Adrenal gland (tissue), 12 donors: ENCODE results near the gene TRMT2A. TPM values are rescaled to one million over a fixed set of nuclear protein-coding genes. Genes with fewer than 3 reads are reported as not detected.

ENCODE experiments used
- DNase-seq, 7 donors: peaks; one replicate each; pipeline ENCODE4 v3.0.0-alpha.2; 2019 to 2020
- H3K27ac ChIP-seq, 5 donors: fragments of 200-600 bp; sonication (generic) in 4 of 5; 1 replicate in 3 of 5; 2 replicates in 2 of 5; pipeline versions ENCODE4 v1.5.1 to v1.8.0; 2016 to 2020; ENCODE audit warnings: mild to moderate bottlenecking in 1 of 5
- H3K27me3 ChIP-seq: fragments of 200-600 bp; 2 replicates; pipeline ENCODE4 v1.8.0; 2021
- H3K36me3 ChIP-seq, 2 donors: fragments of 200-600 bp; replicated peaks in 1 of 2; 1 replicate in 1 of 2; 2 replicates in 1 of 2; pipeline versions ENCODE4 v1.5.1 to v1.8.0; 2018 to 2022
- H3K4me1 ChIP-seq, 2 donors: fragments of 200-600 bp; replicated peaks in 1 of 2; 1 replicate in 1 of 2; 2 replicates in 1 of 2; pipeline versions ENCODE4 v1.5.1 to v1.8.0; 2018 to 2021
- H3K4me3 ChIP-seq, 4 donors: fragments of 200-600 bp; sonication (generic) in 3 of 4; one replicate each; pipeline ENCODE4 v1.5.1; 2016 to 2018
- H3K9me3 ChIP-seq, 3 donors: fragments of 200-600 bp; sonication (generic) in 1 of 3; replicated peaks in 1 of 3; 1 replicate in 2 of 3; 2 replicates in 1 of 3; pipeline versions ENCODE4 v1.5.1 to v1.8.0; 2016 to 2021
- POLR2A ChIP-seq, 2 donors: fragments of 450-650 bp; IDR thresholded peaks; one replicate each; pipeline ENCODE4 v1.6.1; 2017; ENCODE audit warnings: antibody characterized with exemption in 2 of 2, mild to moderate bottlenecking in 2 of 2, moderate library complexity in 1 of 2
- WGBS, 4 donors: extraction: QIAGEN DNeasy Blood & Tissue Kit in 2 of 4; methylation state at CpG; one replicate each; pipeline versions ENCODE4 v1.1.5 to v1.1.7; 2013 to 2017; 5-methylcytosine and 5-hydroxymethylcytosine counted together
- intact Hi-C, 2 donors: fragments of 100-400 bp; cut with DNase I; formaldehyde crosslinking; loops; one replicate each; pipeline versions ENCODE4 v1.14.1 to v1.15.0; 2022 to 2023
- polyA plus RNA-seq, 3 donors: library from polyadenylated mRNA; stranded (reverse); fragments of 200-250 nt in 2 of 3; fragments of 350-450 nt in 1 of 3; fragmentation: Illumina TruSeq in 1 of 3; extraction: RNeasy Lipid Tissue Mini Kit (QIAGEN cat#74804) in 1 of 3; gene quantifications; one replicate each; pipeline ENCODE4 v1.2.3, GENCODE V29; 2013 to 2014
- total RNA-seq, 9 donors: library from RNA; depleted of rRNA in 4 of 9; stranded (reverse); fragments of >200 nt in 4 of 9; fragments of 120-200 nt in 1 of 9; fragmentation: NEBNext Ultra II Directional in 1 of 9; extraction: Animal tissue kit (Norgen Biotek cat#: 25700) in 1 of 9; gene quantifications; one replicate each; pipeline versions ENCODE4 v1.1.0 to v1.2.4, GENCODE V29; 2013 to 2023
- TF ChIP-seq, protein P1 (sequence below), 6 experiments: fragments of 450-650 bp in 4 of 6; fragments of 200-600 bp in 2 of 6; sonication (generic) in 1 of 6; IDR thresholded peaks; 1 replicate in 5 of 6; 2 replicates in 1 of 6; pipeline versions ENCODE4 v1.5.1 to v1.8.0; 2016 to 2021; ENCODE audit warnings: antibody characterized with exemption in 6 of 6, mild to moderate bottlenecking in 2 of 6, moderate library complexity in 1 of 6
- donor health status: healthy with polysubstance abuse.
- donor health status: Bipolar disorder and iron deficiency.
- donor health status: DM: yes; HTN: yes; CAD: no.
- donor health status: DM: no; HTN: no; CAD: no.
- donor health status: DM: no; HTN: no; CAD: no.
- donor health status: DM: yes; HTN: yes; CAD: no.

TRMT2A gene
- total and polyA plus RNA-seq, 12 donors = 22.4 to 283 (median 66.8) TPM

DNA sequence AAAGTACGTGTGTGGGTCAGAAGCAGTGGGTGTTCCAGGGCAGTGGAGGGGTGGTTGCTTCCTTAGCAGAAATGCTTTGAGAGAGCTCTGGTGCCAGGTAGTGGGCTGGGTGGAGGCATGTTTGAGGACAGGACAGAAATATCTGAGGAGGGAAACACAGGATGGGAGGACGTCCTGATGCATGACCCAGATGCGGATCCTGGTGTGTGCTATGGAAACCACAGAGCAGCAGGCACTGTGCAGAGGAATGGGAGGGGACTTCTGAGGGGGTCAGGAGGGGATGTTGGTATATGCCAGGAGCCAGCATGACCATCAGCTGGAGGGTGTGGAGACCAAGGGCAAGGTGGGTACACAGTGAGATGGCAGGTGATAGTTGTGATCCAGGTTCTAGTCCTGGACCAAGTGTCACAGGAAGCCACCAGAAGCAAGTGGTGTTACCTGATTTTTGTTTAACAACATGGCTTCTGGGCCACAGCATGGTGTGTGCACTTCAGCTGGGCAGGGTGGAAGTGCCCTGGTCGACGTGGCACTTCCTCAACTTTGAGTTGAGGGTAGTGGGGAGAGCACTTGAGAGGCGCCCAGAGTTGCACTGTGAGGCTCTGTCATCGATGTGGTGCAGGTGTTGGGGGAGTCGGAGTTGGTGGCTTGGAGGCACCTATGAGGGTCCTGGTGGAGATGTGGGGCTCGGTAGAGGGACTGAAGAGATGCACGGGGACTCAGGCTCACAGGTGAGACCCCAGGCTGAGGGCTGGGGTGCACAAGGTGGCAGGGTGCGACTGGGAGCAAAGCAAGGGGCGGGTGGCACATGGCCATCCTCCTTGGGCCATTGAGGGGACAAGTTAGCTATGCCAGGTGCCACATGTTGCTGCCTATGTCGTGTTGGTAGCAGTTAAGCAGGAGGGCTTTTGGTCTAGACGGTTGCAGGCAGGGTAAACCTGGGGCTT lies 29.4 kb downstream of the TRMT2A start:
- no peaks in the 10 kb centered on the region for H3K27me3 ChIP-seq
- peaks cover 0 to 70% of the 10 kb centered on the region in 2 donors for H3K36me3 ChIP-seq
- 87 to 92% (median 89%) methylated on average over 13 to 14 of the region's 14 CpGs for WGBS, 4 donors
- no peak overlapping the region for H3K27ac ChIP-seq
- H3K4me1 ChIP-seq = peaks cover 0 to 25% of the 10 kb centered on the region in 2 donors
- no peaks in the 10 kb centered on the region for H3K9me3 ChIP-seq
- DNase-seq = no peak
- TF ChIP-seq, protein P1, sequence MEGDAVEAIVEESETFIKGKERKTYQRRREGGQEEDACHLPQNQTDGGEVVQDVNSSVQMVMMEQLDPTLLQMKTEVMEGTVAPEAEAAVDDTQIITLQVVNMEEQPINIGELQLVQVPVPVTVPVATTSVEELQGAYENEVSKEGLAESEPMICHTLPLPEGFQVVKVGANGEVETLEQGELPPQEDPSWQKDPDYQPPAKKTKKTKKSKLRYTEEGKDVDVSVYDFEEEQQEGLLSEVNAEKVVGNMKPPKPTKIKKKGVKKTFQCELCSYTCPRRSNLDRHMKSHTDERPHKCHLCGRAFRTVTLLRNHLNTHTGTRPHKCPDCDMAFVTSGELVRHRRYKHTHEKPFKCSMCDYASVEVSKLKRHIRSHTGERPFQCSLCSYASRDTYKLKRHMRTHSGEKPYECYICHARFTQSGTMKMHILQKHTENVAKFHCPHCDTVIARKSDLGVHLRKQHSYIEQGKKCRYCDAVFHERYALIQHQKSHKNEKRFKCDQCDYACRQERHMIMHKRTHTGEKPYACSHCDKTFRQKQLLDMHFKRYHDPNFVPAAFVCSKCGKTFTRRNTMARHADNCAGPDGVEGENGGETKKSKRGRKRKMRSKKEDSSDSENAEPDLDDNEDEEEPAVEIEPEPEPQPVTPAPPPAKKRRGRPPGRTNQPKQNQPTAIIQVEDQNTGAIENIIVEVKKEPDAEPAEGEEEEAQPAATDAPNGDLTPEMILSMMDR (IDR thresholded peaks at IDR 0.05) = no peak
- no peak for TF ChIP-seq POLR2A (IDR thresholded peaks at IDR 0.05)
- H3K4me3 ChIP-seq = no peak overlapping the region
- intact Hi-C loops = loop anchor here in 1 of 2 donors (10.0 kb wide), 1 partner anchor 113 kb away; no protein-coding TSS in a partner anchor

DNA sequence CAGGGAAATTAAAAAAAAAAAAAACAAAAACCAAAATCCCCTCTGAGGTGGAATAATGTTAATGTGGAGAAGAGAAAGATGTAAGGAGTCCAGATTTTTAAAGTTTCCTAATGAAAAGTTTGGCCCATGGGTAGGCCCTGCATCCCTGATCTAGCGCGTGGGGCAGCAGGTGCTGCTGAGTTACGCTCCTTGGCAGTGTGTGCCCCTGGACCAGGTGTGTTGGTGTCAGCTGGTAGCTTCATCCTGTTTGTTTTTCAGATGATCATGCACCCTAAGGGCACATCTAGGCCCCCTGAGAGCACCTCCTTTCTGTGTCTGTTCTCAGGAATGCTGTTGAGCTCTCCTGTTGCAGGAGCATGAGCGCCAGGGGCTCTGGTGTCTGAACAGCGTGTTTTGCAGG lies 30.3 kb downstream of the TRMT2A start:
- WGBS, 4 donors = 88 to 100% (median 96%) methylated on average over 4 to 5 of the region's 5 CpGs

DNA sequence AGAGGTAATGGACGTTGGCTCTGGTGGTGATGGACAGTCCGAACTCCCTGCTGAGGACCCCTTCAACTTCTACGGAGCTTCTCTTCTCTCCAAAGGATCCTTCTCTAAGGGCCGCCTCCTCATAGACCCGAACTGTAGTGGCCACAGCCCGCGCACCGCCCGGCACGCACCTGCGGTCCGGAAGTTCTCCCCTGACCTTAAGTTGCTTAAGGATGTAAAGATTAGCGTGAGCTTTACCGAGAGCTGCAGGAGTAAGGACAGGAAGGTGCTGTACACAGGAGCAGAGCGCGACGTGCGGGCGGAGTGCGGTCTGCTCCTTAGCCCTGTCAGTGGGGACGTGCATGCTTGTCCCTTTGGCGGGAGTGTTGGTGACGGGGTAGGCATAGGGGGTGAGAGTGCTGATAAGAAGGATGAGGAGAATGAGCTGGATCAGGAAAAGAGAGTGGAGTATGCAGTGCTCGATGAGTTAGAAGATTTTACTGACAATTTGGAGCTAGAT lies 30.9 kb downstream of the TRMT2A start:
- 91 to 93% (median 92%) methylated on average over 24 of the region's 24 CpGs for WGBS, 4 donors
- no peak for TF ChIP-seq POLR2A (IDR thresholded peaks at IDR 0.05)
- TF ChIP-seq, protein P1 (IDR thresholded peaks at IDR 0.05) = no peak
- Histone ChIP-seq H3K36me3 (peaks cover 0 to 56% of the 10 kb centered on the region in 2 donors), H3K4me1 (peaks cover 6 to 39% of the 10 kb centered on the region in 2 donors), H3K9me3 (no peaks in the 10 kb centered on the region), H3K27ac (no peak overlapping the region), H3K27me3 (no peaks in the 10 kb centered on the region), H3K4me3 (no peak overlapping the region)
- DNase-seq = no peak
- intact Hi-C loops = loop anchor here in 1 of 2 donors (10.0 kb wide), 1 partner anchor 111 kb away; no protein-coding TSS in a partner anchor

More for the DNA sequence above, 30.3 kb downstream of the TRMT2A start:
- Histone ChIP-seq H3K4me3 (no peak overlapping the region), H3K27ac (no peak overlapping the region), H3K27me3 (no peaks in the 10 kb centered on the region), H3K9me3 (no peaks in the 10 kb centered on the region), H3K36me3 (peaks cover 0 to 62% of the 10 kb centered on the region in 2 donors), H3K4me1 (peaks cover under 1 to 33% of the 10 kb centered on the region in 2 donors)
- no peak for DNase-seq
- intact Hi-C loops = loop anchor here in 1 of 2 donors (10.0 kb wide), 1 partner anchor 112 kb away; no protein-coding TSS in a partner anchor
- TF ChIP-seq, protein P1 (IDR thresholded peaks at IDR 0.05) = no peak
- TF ChIP-seq POLR2A (IDR thresholded peaks at IDR 0.05) = no peak

DNA sequence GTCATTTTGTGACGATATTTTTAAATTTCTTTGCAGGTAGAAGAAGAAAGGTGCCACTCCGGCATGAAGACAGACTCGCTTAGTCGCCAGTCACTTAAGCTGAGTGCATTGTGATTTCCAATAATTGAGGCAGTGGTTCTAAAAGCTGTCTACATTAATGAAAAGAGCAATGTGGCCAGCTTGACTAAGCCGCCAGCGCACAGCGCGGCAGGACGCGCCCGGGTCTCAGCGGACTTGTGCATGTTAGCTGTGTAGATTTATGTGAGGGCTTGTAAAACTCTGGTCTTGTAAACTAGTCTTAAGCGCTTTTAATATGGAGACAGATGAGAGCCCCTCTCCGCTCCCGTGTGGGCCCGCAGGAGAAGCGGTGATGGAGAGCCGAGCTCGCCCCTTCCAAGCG lies 31.4 kb downstream of the TRMT2A start:
- H3K4me1 ChIP-seq = peaks cover 11 to 44% of the 10 kb centered on the region in 2 donors
- no peak for DNase-seq
- H3K9me3 ChIP-seq = no peaks in the 10 kb centered on the region
- TF ChIP-seq, protein P1 (IDR thresholded peaks at IDR 0.05) = no peak
- TF ChIP-seq POLR2A (IDR thresholded peaks at IDR 0.05) = no peak
- no peak overlapping the region for H3K4me3 ChIP-seq
- intact Hi-C loops = loop anchor here in 1 of 2 donors (10.0 kb wide), 1 partner anchor 111 kb away; no protein-coding TSS in a partner anchor
- no peak overlapping the region for H3K27ac ChIP-seq
- WGBS, 4 donors = 96 to 97% (median 97%) methylated on average over 19 to 20 of the region's 20 CpGs
- peaks cover 0 to 51% of the 10 kb centered on the region in 2 donors for H3K36me3 ChIP-seq
- H3K27me3 ChIP-seq = no peaks in the 10 kb centered on the region
